Measurements from ENCODE around the gene KIF22.
"Not testable (repeated sequence)": the region's sequence is repeated elsewhere in the genome, so short reads cannot be mapped to it uniquely, and the experiment has no call there.

KIF22 gene

DNA sequence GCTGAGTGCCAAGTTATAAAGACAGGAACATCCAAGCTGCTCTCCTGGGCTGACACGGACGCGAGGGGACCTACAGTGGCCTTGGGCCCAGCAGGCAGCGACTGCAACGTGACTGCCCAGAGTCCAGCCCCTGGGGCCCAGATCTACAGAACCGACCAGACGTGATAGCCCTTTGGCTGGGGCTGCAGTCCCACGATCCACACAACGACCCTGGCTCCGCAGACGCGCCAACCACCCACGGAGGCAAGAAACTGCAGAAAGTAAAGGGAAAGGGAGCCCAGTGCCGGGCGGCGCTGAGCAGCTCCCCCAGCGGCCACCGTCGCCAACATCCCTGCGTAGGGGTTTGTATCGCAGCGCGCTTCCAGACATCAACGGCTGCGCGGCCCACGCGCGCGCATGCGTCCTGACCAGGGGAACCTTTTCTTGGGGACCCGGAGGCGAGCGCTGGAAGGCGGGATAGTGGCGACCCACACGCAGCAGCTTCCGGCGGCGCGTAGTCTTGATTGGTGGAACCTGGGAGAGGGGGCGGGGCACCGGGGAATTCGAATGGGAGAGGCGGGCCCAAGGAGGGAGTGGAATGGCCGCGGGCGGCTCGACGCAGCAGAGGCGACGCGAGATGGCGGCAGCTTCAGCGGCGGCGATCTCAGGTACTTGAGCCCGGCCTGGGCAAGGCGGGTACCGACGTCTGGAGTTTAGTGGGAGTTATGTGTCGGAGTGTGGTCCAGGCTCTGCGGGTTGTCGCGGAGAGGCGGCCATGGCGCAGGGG lies at the start of gene KIF22:
TSS of gene KIF22 (plus strand) at position 569 of the 766 bp plus-strand sequence. CDS start at position 578, 9 bp downstream.
- DNase-seq: peak; percentile 100

DNA sequence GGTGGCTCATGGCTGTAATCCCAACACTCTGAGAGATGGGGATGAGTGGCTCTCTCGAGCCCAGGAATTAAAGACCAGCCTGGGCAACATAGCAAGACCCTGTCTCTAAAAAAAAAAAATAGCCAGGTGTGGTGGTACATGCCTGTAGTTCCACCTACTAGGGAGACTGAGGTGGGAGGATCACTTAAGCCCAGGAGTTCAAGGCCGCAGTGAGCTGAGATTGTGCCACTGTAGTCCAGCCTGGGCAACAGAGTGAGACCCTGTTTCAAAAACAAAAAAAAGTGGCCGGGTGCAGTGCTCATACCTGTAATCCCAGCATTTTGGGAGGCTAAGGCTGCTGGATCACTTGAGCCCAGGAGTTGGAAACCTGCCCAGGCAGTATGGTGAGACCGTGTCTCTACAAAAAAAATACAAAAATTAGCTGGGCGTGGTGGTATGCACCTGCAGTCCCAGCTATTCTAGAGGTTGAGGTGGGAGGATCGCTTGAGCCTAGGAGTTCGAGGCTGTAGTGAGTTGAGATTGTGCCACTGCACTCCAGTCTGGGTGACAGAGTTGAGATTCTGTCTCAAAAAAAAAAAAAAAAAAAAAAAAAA lies 47.8 kb upstream of the KIF22 start:
- no peak for DNase-seq

DNA sequence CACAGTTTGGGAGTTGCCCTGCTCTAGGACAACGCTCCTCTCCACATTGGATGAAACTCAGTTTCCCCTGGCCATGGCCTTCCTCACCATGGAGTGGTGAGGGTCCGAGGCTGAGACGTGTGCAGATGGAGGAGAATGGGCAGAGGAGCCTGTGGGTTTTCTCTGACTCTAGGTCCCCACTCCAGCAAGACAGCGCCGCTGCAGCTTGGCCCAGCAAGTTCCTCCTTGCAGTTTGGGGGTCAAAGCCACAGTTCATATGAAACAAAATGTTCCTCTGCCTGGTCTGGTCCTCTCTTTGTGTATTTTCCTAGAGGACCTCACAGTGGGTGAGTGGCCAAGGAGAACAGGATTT lies 47.1 kb upstream of the KIF22 start:
- DNase-seq: no peak

DNA sequence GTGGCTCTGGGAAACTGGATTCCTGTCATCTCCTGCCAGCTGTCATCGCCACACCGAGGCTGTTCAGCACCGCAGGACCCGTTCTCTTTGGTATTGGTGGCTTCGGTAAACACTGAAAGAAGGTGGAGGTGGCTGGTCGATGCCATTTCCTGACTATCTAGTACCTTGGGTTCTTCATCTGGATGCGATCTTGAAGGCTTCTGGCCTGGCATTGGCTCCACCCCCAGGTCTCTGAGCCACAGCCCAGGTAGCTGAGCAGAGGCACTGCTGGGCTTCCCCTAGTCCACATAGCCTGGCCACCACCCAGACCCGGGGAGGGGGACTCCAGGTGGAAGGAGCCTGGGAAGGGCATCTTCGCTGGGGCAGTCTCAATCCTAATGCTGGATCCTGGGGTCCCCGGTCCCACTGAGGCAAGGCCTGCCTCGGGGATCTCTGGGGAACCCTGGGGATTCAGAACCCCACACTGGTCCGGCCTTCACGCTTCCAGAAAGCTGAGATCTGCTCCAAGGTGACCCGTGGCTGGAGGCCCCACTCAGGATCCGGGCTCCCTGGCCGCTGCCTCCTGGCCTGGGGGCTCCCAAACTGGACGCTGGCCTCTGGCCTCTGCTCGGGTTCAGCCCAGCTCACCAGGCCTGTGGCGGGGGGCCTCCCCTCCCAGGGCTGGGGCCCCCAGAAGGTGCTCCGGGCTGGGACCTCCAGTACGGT lies 46.6 kb upstream of the KIF22 start:
- peak; percentile 50 to 63 for DNase-seq

DNA sequence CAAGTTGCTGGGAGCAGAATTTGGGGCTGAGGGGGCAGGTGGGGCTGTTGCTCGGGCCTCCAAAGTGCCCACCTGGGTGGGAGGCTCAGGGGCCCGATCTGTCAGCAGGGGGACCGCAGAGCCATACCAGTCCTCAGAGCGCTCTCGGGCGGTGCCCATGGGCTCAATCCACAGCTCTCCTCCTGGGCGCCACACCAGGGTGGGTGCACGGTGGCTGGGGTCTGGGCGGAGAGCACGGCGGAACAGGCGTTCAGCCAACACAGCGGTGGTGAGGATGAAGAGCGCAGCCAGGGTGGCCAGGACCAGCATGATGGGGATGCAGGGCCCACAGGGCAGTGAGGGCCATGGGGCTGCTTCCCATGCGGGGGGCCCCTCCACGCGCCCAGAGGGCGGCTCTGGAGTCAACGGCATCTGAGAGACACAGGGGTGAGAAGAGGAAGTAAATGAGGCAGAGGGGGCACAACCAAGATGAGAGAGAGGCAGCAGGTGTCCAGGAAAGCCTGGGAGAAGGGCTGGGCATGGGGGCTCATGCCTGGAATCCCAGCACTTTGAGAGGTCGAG lies 45.9 kb upstream of the KIF22 start:
- peak; percentile 40 to 50 for DNase-seq

DNA sequence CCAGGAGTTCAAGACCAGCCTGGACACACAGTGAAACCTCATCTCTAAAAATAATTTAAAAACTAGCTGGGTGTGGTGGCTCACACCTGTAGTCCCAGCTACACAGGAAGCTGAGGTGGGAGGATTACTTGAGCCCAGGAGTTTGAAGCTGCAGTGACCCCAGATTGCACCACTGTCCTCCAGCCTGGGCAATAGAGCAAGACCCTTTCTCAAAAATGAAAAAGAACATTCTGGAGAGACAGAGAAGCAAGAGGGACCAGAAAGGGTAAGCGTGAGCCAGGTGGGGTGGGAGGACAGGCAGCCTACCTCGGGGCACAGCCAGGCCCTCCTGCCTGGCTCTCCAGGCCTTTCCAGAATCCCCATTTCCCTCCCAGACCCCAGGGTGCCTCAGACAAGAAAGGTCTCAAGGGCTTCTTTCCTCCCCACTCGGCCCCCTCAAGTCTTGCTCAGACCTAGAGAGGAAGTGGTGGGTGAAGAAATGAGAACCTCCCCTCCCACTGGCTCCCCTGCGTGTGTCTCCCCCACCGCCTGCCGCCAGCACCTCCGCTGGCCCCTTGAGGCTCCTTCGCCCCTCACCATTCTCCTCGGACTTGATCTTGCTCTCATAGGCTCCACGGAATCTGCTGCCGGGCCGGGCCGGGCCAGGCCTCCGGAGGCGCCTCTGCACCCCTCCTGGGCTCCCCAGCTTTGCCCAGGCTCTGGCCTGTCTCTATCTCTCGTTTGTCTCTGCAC lies 45.3 kb upstream of the KIF22 start:
- DNase-seq: peak; percentile 72 to 75

DNA sequence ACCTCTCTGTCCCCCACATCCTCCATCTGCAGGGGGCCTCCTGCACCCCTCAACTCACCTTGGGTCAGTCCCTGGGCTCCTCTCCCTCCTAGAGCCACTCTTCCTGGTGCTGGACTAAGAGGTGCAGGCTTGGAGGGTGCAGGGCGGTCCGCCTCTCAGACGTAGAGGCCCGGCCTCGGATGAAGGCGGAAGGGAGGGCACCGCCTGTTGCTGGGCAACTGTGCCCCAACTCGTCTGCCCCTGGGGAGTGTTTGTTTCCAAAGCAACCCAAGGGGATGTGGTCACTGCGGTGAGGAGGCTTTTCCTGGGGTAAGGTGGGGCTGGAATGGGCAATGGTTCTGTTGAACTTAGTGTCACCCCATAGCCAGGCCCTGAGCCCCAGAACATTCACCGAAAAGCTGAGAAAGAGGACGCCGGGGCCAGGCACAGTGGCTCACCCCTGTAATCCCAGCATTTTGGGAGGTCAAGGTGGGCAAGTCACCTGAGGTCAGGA lies 44.7 kb upstream of the KIF22 start, which contains the start of gene C16orf54:
TSS of gene C16orf54 (minus strand) at position 138 of the 493 bp plus-strand sequence. CDS start 1,039 bp downstream, outside the sequence.
- DNase-seq: peak; percentile 89

DNA sequence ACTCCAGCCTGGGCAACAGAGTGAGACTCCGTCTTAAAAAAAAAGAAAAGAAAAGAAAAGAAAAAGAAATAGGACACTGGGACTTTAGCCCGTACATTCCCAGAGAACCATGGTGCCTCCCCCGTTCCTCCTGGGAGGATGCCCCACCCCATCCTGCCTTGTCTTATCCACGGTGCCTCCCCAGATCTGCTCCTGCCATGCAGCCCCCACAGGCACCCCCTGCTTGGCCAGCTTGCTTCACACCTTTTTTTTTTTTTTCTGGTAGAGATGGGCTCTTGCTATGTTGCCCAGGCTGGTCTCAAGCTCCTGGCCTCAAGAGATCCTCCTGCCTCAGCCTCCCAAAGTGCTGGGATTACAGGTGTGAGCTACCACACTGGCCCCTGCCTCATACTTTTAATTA lies 44.0 kb upstream of the KIF22 start:
- not testable (repeated sequence) for DNase-seq

DNA sequence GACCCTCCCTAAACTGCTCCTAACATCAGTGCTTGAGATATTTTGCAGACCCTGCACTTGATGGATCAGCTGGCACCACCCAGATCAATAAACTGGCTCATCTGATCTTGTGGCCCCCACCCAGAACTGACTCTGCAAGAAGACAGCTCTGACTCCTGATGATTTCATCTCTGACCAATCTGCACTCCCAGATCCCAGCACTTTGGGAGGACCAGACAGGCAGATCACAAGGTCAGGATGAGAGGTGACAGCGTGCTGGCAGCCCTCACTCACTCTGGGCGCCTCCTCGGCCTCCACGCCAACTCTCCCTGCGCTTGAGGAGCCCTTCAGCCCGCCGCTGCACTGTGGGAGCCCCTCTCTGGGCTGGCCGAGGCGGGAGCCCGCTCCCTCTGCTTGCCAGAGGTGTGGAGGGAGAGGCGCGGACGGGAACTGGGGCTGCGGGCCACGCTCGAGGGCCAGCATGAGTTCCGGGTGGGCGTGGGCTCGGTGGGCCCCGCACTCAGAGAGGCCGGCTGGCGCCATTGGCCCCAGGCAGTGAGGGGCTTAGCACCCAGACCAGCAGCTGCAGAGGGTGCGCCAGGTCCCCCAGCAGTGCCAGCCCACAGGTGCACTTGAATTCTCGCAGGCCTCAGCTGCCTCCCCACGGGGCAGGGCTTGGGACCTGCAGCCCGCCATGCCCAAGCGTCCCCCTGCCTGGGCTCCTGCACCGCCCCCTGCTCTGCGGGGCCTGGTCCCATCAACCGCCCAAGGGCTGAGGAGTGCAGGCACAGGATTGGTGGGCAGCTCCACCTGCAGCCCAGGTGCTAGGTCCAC lies 42.4 kb upstream of the KIF22 start:
- no peak for DNase-seq

DNA sequence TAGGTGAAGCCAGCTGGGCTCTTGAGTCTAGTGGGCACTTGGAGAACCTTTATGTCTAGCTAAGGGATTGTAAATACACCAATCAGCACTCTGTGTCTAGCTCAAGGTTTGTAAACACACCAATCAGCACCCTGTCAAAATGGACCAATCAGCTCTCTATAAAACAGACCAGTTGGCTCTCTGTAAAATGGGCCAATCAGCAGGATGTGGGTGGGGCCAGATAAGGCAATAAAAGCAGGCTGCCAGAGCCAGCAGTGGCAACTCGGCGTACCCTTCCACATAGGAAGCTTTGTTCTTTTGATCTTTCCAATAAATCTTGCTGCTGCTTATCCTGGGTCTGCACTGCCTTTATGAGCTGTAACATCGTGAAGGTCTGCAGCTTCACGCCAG lies 41.8 kb upstream of the KIF22 start:
- peak in 1 of 2 experiments; percentile 31 for DNase-seq

DNA sequence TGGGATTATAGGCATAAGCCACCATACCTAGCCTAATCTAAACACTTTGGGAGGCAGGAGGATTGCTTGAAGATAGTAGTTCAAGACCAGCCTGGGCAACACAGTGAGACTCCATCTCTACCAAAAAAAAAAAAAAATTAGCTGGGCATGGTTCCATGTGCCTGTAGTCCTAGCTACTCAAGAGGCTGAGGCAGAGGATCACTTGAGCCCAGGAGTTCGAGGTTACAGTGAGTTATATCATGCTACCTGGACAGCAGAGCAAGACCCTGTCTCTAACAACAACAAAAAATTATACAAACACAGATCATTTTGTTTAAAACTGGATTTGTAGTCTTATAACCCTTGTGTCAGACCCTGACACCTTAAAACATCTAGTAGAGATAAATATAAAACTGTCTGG lies 37.0 kb upstream of the KIF22 start:
- DNase-seq: no peak

DNA sequence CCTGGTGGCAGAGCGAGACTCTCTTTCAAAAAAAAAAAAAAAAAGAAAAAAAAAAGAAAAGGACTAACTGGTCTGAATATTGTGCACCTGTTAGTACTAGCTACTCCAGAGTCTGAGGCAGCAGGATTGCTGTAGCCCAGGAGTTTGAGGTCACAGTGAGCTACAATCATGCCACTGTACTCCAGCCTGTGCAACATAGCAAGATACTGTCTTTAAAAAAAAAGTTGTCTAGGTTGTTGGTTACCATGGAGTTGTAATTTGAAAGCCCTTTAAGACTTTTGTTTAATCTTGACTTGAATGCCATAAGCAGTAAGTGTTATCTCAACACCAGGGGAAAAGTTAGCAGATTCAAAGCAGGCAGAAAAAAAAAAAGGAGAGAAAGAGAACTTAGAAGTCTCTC lies 33.9 kb upstream of the KIF22 start:
- DNase-seq: no peak

DNA sequence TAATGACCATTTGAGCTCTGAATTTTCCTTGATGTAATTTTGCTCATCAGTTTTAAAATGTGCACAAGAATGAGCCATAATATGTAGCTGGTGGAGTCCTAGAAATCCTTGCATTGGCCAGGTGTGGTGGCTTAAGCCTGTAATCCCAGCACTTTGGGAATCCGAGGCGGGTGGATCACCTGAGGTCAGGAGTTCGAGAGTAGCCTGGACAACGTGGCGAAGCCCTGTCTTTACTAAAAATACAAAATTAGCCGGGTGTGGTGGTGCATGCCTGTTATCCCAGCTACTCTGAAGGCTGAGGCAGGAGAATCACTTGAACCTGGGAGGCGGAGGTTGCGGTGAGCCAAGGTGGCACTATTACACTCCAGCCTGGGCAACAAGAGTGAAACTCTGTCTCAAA lies 33.5 kb upstream of the KIF22 start:
- not testable (repeated sequence) for DNase-seq

DNA sequence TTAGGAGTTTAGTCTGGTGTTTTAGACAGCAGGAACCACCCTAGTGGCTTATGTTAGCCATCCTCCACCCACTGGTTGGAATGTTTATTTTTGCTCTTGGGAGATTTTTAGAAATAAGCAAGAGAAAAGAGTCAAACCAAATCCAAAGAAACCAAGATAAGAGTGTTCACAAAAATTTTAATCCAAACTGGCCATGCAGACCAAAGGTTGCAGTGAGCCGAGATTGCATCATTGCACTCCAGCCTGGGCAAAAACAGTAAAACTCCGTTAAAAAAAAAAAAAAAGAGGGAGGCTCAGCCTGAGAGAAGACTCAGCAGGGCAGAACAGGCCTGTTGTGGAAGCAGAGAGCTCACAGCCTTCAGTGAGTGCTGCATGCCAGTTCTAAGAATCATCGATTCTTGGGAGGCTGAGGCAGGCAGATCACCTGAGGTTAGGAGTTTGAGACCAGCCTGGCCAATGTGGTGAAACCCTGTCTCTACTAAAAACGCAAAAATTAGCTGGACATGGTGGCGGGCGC lies 32.5 kb upstream of the KIF22 start:
- no peak for DNase-seq

DNA sequence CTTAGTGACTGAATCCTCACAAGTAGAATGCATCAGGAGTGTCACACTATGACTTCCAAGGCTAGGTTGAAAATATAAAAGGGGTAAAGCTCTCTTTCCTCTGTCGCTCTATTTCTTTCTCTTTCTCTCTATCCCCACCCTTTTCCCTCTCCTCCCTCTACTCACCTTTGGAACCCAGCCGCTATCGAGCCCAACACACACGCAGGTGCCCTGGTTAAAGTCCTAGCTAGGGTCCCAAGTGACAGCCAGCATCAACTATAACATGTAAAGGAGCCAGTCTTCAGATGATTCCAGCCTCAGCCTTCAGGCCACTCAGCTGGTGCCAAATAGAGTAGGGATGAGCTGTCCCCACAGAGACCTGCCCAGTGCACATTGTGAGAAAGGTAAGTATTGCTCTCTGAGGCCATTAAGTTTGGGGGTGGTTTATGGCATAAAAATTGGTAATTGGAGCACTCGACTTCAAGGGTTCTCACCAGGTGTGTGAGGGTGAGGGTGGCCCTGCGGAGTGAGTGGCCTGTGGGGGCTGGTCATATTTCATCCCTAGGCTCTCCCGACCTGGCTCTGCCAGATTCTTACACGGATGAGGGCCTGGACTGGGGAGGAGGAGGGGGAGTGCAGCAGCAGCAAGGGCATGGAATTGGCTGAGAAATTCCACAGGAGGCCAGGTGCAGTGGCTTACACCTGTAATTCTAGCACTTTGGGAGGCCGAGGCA lies 29.8 kb upstream of the KIF22 start:
- DNase-seq: no peak

DNA sequence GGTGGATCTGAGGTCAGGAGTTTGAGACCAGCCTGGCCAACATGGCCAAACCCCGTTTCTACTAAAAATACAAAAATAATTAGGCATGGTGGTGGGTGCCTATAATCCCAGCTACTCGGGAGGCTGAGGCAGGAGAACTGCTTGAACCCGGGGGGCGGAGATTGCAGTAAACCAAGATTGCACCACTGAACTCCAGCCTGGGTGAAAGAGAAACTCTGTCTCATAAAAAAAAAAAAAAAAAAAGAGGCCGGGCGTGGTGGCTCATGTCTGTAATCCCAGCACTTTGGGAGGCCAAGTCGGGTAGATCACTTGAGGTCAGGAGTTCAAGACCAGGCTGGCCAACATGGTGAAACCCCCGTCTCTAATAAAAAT lies 29.3 kb upstream of the KIF22 start:
- not testable (repeated sequence) for DNase-seq

DNA sequence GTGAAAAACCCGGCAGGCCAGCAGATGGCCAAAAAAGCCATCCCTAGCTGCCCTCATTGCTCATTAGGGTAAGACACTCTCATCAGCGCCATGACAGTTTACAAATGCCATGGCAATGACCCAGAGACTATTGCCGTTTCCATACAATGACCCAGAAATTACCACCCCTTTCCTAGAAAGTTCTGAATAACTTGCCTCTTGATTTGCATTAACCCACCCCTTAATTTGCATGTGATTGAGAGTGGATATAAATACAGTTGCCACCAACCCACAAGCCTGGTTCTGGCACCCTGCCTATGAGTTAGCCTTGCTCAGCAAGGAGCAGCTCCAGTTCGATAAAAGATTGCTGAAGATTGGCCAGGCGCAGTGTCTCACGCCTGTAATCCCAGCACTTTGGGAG lies 28.7 kb upstream of the KIF22 start:
- DNase-seq: no peak

DNA sequence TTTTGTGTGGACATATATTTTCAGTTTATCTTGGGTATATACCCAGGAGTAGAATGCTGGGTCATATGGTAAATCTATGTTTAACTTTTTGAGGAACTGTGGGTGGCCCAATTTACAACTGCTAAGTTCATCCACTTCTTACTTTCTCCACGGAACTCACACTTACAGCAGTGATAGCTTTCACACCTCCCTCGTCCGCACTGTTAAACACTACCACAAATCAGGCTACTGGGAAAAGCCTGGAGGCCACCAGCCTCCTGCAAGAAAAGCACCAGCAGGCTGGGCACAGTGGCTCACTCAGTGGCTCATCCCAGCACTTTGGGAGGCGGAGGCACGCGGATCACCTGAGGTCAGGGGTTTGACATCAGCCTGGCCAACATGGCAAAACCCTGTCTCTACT lies 27.2 kb upstream of the KIF22 start:
- no peak for DNase-seq

DNA sequence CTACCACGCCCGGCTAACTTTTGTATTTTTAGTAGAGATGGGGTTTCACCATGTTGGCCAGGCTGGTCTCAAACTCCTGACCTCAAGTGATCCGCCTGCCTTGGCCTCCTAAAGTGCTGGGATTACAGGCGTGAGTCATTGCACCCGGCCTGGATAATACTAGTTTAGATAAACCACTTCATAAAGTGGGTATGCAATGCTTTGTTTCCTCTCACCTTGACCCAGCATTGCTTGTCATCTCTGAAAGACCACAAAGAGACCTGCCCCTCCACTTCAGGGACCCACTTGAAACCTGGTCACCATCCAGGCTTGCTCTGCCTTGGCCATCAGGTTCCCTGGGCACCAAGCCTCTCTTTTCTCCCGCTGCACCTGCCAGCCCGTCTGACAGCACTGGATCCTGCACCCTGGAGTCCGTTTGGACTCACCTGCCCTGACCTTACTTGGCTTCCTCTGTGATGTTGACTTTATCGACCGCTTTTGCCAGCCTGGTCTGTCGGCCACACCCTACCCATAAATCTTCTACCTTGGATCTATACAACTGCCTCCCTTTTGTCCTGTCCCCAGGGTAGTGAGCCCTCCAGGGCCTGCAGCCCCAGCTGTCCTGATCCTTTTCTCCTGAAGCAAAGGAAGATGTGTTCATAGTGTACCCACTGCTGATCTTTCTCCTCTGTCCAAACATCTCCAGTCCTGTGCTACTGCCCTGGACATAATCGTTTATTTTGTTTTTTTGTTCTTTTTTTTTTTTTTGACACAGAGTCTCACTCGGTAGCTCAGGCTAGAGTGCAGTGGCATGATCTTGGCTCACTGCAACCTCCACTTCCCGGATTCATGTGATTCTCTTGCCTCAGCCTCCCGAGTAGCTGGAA lies 25.2 kb upstream of the KIF22 start:
- no peak for DNase-seq

DNA sequence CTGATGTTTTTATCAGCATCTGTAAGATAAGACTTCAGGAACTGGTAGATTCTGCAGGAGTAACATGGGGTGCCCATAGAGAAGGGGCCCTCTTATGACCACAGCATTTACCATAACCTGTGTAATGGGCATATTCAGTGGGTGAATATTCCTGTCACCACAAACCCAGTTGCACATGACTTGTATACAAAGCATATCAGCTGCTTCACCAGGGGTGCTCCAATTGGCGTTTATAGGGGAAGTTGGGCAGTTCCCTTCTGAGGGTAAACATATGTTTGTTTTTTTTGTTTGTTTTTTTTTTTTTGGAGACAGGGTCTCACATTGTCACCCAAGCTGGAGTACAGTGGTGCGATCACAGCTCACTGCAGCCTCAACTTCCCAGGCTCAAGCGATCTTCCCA lies 24.0 kb upstream of the KIF22 start:
- no peak for DNase-seq

Measured in activated T-cell treated with anti-CD3 and anti-CD28 coated beads, Interleukin-2, amount 50 U/mL, for 48 hours (primary cell).